H4 (cell line): ENCODE data around the gene RAPGEF5. TPM values are rescaled to one million over a fixed set of nuclear protein-coding genes. Genes with fewer than 3 reads are reported as not detected.
"Not testable (repeated sequence)": the region's sequence is repeated elsewhere in the genome, so short reads cannot be mapped to it uniquely, and the experiment has no call there.

ENCODE experiments used
- DNase-seq: peaks from one replicate; pipeline ENCODE4 v3.0.0-alpha.2; 2015; ENCODE audit warnings: low spot score
- total RNA-seq: library from RNA; depleted of rRNA; stranded (reverse); fragments of >200 nt; shearing (Covaris generic); gene quantifications from 2 replicates; pipeline ENCODE4 v1.2.3, GENCODE V29; 2014

RAPGEF5 gene
- total RNA-seq, 1 experiment from 2014 or later, result 0.85 TPM

DNA sequence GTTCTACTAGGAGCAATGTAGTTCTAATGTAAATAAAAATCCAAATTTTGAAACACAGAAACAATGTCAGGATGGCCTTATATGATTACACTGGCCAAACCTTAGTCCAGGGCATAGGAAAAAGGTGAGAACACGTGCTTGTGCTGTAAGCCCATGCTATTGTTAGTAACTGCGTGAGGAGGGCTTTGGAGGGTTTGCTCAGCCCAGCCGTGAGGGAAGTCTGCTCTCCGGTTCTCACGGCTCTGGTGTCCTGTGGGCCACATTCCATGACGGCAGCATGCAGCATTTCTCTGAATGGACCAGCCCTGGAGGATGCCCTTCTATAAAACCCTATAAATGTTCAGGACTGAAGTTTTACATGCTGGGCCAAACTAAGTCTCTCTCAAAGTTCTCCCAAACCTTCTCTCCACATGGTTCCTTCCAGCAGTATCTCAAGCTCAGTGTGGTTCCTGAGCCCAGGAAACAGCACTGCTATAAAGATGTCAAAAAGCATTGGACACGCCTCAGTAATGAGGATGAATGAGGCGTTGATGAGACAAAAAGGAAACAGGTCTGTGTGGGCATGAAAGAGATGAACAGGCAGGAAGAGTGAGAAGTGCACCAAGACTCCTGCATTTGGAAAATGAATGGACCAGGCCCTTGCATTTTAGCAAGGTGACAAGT, 236.4 kb downstream of the RAPGEF5 start:
- DNase-seq, result no peak

DNA sequence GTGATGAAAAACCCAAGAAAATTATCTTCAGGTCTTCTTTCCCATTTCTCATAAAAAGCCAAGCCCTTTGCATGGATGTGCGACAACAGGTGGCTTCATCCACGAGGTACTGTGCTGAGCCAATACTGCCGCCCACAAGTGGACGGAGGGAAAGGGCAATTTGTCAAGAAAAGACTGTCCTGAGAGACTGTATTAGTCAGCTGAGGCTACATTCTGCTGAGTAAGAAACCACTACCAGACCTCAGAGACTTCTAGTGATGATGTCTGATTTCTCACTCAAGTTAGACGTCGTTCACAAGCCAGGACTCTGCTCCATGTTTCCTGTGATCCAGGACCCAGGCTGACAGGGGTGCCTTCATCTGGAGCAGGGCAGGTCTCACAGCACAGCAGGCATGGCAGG, 239.7 kb downstream of the RAPGEF5 start:
- DNase-seq, result no peak

DNA sequence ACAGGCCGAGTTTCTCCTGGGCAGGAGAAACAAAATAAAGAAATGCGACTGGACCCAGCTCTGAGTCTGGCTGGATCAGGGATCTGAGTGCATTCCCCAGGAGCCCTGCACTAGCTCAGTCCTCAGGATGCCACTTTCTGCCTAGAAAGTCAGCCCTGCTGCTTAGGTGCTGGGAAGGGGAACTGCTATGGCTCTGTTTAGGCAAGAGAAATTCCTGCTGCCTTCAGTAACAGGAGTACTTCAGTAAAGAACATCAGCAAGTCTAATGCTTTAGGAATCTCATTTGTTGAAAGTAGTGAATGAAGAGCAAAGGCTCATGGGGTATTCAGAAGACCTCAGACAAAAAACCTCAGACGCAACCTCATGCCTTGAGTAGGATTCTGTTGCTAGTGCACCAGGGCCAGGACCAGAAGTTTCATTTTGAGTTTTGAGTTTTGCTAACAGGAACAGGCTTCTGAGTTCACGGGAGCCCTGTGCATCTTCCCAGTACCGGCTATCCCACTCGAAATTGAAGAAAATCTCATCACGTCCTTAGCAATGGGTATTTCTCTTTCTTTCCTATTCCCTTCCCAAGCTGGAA, 240.4 kb downstream of the RAPGEF5 start:
- DNase-seq, result no peak

DNA sequence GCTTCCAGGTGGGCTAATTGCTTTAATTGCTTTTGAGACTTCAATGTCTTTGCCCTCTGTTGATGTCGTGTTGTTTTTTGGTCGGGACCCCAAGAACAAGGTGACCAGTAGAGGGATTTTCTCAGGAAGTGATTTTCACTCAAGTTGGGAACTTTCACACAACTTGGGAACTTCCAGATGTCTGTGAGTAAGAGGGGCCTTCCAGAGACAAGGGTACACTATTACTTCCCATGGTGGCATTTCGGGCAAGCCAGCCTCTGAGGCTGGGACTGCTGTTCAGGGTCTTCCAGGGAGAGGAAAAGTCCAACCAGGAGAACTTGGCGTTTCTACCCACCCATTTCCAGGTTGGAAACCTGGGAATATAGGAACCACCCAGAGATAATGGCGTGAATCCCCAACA, 241.3 kb downstream of the RAPGEF5 start:
- no peak for DNase-seq

DNA sequence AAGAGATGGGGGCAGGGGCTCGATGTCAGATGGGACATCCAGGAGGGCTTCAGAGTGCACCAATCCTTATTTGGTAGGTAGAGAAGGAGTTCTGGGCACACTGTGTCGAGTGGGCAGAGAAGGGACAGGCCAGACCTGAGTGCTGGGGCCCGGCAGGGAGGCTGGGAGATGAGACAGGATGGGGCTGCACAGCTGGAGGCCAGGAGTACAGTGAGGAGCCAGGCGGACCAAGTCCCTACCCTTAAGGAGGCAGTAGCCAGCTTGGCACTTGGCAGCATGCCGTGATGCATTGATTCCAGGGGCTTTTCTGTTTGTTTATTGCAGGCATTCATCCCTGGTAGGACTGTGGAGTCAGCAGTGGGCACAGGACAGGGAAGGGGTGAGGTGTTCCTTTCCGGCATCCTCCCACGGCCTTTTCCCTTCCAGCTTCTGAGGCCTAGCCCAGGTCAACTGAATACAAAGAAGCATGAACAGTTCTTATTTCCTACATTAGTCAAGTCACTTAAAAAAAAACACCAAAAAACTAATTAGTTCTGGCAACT, 242.4 kb downstream of the RAPGEF5 start:
- no peak for DNase-seq

DNA sequence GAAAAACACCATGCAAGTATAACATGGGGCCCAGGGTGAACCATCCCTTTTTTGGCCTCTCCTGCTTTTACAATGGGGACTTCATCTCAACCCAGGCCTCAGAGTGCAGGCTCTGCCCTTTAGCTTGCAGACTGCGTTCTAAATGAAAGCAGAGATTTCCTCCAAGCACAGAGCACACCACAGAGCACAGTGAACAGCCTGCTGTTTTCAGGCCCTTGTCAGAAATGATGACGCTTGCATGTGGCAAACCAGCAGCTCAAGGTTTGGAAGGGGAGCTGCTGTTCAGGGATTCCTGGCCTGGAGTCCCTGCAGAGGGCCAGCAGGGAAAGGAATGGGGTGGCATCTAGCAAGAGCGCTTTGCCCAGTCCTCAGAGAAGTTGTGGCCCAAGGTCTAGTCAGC, 243.9 kb downstream of the RAPGEF5 start:
- no peak for DNase-seq

DNA sequence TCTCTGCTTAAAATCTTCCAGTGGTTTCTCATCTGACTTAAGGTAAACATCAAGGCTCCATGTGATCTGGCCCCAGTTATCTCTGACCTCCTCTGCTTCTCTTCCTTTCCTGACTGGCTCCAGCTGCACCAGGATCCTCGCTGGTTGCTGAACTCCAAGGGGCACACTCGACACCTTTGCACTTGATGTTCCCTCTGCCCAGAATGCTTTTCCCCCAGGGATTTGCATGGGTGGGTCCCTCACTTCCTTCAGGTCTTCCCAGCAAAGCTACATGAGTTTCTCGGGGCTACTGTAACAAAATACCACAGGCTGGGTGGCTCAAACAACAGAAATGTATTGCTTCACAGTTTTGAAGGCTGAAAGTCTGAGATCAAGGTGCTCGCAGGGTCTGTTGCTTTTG, 245.3 kb downstream of the RAPGEF5 start:
- no peak for DNase-seq

DNA sequence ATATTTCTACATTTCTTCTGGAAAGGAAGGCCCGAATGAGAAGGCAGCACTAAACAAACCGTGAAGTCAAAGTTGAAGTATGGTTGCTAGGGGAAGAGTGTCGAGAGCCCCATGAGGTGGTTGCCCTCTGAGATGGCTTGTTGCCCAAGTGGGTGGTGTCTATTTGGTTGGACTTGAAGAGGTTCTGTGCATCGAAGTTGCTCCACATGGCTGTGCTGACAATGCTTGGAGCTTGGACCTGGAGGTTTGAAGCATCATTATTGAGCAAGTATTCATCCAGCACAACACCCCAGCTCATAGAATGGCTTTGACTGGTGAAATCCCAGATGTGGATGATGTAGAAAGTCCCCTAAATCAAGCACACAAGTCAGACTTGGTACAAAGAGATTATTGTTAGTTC, 246.1 kb downstream of the RAPGEF5 start:
- no peak for DNase-seq

DNA sequence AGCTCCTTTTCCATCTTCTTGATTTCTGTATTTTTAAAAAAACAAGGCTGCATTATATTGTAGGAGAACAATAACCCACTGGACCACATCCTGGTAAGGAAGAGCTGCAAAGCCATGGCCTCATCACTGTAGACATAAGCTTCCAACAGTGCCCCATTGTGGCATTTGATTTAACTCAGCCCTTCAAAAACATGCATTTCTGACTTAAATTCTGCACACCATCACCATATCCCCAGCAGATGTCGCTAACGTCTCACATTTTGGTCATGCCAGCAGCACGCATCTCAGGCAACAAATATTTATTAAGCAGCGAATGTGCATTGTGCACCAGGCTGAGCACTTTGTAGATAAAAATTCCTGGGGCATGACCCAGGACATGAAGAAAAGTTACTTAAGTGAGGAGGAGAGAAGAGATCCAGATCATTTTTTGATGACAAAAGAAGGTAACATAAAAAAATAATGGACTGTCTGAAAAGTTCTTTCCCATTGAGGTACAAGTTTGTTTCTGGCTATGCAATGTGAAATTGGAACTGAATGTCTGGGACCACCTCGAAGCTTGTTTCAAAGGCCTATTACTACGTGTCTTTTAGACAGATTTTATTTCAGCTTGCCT, 246.6 kb downstream of the RAPGEF5 start:
- peak; percentile 95 for DNase-seq

DNA sequence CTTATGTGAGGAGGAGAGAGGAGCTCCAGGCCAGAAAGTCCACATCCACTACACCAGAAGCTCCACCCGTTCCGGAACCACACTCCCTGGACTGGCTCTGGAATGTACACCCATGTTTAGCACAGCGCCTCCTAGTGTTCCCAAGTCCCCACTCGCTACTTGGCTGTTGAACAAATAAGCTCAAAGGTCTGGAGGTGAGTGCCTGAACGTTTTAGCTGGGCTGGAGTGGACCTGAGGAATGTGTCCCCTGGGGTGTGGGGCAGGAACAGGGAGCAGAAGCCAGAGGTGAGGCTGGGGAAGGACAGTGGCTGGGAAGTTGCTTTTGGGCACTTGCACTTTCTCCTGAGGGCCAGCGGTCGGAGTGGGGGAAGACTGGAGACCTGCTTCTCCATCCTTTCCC, 247.2 kb downstream of the RAPGEF5 start:
- peak; percentile 72 for DNase-seq

DNA sequence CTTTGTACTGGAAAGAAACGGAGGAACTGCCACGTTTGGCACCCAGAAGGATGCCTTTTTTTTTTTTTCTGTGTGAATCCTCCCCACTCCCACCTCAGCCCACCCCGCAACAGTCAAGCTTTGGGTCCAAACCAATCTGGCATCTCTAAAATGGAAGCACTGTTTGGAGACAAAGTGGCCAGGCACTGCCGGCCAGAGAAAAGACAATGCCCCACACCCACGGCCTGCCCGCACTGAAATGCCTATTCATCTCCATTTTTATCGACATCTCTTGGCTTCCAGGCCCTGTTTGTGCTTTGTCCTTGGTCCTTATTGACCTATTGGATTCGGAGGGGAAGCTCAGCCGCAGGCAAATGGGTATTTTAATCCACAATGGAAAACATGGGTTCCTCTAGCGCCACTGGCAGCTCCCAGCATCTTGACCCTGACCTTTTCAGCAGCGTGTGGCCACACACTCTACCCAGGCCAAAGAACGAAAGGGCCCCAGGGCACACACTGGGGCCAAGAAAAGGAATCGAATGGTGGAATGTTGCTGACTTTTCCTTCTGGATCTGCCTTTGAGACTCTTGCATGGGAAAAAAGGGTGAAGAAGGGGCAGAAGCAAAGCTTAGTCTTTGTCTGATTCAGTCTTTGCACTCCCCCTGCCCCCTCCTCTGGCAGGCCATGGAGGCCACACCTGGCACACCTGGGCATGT, 248.7 kb downstream of the RAPGEF5 start:
- no peak for DNase-seq

DNA sequence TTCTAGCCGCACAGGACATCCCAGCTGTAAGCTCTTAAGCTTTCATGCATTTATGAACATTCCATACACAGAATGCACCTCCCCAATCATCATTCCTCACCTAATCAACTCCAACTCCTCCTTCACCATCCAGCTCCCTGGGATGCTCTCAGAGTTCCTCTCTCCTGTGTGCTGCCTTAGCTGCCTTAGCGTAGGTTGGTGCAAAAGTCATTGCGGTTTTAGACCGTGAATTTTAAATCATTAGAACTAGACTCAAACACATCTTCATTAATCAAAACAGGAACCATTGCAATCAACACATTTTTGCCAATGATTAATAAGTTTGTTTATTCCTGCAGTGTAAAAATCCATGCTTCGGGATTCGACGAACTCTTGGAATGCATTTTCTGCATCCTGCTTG, 251.4 kb downstream of the RAPGEF5 start:
- DNase-seq, result no peak

DNA sequence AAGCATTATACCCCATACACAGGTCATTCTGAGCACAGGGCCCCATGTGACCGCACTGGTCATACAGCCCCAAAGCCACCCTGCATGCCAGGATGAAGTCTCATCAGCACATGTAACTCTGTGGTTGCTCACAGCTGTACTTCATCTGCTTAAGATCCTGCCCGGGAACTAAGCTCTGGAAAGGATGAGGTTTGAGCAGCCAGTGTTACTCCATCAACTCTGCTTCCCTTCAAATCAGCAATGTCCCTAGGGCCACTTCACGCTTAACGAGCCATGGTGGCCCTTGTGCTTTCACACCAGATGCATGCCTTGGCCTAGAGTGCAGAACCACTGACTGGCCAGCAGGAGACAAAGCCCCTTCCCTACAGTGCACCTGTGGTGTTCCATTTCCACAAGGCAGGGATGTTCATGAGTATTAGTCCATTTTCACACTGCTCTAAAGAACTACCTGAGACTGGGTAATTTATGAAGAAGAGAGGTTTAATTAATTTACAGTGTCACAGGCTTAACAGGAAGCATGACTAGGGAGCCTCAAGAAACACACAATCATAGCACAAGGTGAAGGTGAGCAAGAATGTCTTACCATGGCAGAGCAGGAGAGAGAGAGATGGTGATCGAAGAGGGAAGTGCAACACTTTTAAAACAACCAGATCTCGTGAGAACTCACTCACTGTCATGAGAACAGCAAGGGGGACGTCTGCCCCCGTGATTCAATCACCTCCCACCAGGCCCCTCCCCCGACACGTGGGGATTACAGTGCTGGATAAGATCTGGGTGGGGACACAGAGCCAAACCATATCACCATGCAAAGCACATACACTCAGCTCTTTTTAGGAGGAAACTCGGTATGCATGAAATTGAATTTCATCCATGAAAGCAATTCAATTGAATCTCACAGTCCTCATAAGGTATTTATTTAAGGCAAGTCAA, 262.3 kb downstream of the RAPGEF5 start:
- peak; percentile 46 for DNase-seq

DNA sequence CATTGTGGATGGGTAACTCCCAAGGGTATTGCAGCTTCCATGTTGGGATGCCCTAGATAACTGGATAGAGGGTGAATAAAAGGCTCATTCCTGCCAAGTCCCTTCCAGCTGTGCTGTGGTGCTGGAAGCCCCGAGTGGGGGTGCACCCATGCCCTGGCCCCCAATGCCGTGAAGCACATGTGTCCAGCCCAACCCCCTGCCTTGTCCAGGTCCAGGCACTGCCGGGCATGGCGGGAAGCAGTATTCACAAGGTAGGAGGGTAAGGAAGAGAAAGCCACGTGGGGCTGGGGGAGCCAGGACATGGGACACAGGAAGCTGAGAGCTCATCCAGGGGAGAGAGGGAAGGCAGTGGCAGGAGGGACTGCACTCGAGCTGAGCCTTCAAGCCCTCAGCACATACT, 263.0 kb downstream of the RAPGEF5 start:
- DNase-seq, result no peak

DNA sequence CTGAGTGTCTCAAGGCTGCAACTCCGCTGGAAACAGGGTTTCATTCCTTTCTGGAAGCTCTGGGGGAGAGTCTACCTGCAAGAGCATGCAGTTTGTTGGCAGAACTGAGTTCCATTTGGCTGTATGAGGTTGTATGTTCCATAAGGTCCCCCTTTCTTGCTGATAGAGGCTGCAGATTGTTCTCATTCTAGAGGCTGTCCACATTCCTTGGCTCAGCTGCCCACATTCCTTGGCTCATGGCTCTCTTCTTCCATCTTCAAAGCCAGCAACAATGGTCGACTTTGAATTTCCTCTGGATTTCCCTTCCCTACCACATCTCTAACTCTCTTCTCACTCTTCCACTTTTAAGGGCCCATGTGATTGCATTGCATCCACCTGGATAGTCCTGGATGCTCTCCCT, 264.0 kb downstream of the RAPGEF5 start:
- no peak for DNase-seq

DNA sequence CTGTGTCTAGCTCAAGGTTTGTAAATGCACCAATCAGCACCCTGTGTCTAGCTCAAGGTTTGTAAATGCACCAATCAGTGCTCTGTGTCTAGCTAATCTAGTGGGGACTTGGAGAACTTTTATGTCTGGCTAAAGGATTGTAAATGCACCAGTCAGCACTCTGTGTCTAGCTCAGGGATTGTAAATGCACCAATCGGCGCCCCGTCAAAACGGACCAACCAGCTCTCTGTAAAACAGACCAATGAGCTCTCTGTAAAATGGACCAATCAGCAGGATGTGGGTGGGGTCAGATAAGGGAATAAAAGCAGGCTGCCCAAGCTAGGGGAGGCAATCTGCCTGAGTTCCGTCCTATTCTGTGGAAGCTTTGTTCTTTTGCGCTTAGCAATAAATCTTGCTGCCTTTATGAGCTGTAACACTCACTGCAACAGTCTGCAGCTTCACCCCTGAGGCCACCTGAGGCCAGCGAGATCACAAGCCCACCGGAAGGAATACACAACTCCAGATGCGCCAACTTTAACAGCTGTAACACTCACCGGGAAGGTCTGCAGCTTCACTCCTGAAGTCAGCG, 265.9 kb downstream of the RAPGEF5 start:
- DNase-seq, result not testable (repeated sequence)

DNA sequence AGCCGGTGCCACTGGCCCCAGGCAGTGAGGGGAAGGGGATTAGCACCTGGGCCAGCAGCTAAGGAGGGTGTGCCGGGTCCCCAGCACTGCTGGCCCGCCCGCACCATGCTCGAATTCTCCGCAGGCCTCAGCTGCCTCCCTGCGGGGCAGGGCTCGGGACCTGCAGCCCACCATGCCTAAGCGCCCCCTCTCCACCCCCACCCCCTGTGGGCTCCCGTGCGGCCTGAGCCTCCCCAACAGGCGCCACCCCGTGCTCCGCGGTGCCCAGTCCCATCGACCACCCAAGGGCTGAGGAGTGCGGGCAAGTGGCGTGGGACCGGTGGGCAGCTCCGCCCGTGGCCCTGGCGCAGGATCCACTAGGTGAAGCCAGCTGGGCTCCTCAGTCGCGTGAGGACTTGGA, 266.4 kb downstream of the RAPGEF5 start:
- no peak for DNase-seq

DNA sequence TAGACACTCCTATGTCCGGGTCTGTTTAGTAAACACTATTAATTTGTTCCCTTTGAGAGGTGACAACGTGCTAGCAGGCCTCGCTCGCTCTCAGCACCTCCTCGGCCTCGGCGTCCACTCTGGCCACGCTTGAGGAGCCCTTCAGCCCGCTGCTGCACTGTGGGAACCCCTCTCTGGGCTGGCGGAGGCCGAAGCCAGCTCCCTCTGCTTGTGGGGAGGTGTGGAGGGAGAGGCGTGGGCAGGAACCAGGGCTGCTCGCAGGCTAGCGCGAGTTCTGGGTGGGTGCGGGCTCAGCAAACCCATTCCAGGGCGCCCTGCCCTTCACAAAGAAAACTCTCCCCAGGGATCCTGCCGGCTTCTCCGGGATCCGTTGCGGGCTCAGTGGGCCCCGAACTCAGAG, 266.8 kb downstream of the RAPGEF5 start:
- DNase-seq, result no peak

DNA sequence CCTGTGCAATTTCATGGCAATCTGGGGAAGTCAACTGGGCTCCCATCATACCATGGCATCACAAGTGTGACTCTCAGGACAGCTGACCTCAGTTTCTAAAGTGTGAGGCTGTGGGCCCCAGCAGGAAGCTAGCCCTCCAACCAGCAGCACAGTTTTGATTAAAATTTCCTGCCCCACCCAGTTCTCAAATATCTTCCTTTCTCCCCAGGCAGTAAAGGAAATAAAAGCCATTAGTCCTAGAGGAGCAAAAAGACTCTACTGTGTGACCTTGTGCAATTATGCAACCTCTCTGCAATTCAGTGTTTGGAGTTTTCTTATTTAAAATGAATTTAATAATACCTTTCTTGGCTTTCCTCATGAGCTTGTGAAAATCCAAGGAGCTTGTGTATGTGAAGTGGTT, 268.1 kb downstream of the RAPGEF5 start:
- DNase-seq, result no peak

DNA sequence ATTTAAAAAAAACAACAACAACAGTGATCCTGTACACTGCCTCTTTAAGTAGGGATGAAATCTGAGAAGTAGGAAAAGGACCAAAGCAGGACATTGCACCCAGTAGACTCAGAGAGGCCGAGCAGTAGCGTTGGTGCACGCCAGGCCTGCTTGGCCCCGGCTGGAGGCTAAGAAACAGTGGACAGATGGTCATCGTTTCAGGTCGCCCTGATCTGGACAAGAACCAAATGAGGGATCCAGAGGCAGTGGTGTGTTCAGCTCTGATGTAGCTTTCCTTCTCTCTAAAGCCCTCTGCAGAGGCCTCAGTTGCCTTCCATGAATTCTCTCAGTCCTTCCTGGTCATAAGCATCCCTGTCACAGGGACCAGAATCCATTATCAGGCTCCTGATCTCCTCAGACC, 269.1 kb downstream of the RAPGEF5 start:
- no peak for DNase-seq

DNA sequence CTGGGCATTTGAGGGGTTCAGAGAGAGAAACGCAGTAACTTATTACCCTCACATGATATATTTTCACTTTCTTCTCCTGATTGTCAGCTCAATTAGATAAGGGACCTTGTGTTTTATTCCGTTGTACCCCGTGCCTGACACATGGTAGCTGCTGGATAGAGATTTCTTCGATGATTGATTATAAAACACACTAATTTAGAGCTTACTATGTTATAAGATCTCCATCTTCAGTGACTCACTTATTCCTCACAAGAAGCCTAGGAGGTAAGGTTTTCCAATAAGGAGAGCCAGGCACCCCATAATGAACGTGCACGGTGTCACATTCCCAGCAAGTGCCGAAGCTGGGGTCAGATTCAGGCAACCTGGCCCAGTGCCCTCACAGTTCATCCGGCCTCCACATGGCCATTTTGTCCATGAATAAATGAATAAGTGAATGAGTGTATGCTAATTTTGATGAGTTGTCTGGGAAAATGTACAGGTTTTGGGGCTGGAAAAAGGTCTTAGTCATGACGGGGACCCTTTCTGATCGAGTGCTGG, 273.2 kb downstream of the RAPGEF5 start:
- DNase-seq, result no peak
